Measurements from ENCODE around the gene FHOD3.

Gene FHOD3

DNA sequence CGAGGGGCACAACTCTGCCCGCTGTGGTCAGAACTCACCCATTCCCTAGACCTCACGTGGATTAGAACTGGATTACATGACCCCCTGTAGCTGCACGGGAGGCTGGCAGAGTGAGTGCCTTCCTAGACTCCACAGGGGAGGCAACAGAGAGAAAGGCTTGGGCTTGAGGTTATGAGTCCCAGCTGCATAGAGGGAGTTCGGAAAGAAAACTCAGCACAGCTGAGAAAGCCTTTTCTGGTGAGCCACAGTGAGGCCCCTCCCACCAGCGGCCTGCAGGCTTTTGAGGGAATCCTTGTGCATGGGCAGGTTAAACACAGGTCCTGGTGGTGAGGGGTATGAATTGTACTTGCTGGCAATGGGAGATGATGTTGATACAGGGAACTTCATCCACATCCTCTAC lies 217.3 kb downstream of the FHOD3 start:
- FAIRE-seq (no peak), DNase-seq (ENCODE audit: insufficient read length, low spot score) (no peak)
- no peak for TF ChIP-seq POLR2AphosphoS5 (IDR thresholded peaks at IDR 0.05; ENCODE audit: low read depth, low read length)
- no peak for TF ChIP-seq POLR2A (IDR thresholded peaks at IDR 0.05; ENCODE audit: low read depth, low read length)
- TF ChIP-seq SPI1 (IDR thresholded peaks at IDR 0.05; ENCODE audit: low read depth, low read length) = no peak
- TF ChIP-seq POU2F2 (IDR thresholded peaks at IDR 0.05; ENCODE audit: low read depth, low read length) = no peak
- no peak for TF ChIP-seq TAF1 (IDR thresholded peaks at IDR 0.05; ENCODE audit: low read depth, low read length)
- no peak for TF ChIP-seq PAX5 (IDR thresholded peaks at IDR 0.05; ENCODE audit: insufficient read depth, low read length, severe bottlenecking)

DNA sequence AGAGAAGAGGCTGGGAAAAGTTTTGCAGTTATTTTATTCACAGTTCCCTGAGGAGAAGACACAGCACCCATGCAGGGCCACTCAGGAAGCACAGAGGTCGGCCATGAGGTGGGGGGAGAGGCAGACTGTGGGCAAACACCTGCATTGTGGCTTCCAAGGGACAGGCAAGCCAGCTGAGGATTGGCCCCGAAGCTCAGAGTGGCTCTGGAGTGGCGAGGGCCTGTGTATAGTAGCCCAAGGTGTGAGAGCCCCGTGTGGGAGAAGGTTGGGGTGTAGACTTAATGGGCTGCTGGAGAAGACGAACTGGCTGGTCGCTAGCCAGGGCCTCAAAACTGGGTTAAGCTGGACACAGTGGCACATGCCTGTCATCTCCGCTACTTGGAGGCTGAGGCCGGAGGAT lies 218.7 kb downstream of the FHOD3 start:
- DNase-seq (ENCODE audit: insufficient read length, low spot score) = no peak
- no peak for TF ChIP-seq POLR2AphosphoS5 (IDR thresholded peaks at IDR 0.05; ENCODE audit: low read depth, low read length)
- TF ChIP-seq PAX5 (IDR thresholded peaks at IDR 0.05; ENCODE audit: insufficient read depth, low read length, severe bottlenecking) = no peak
- no peak for TF ChIP-seq POLR2A (IDR thresholded peaks at IDR 0.05; ENCODE audit: low read depth, low read length)
- no peak for TF ChIP-seq SPI1 (IDR thresholded peaks at IDR 0.05; ENCODE audit: low read depth, low read length)
- TF ChIP-seq POU2F2 (IDR thresholded peaks at IDR 0.05; ENCODE audit: low read depth, low read length) = no peak
- TF ChIP-seq TAF1 (IDR thresholded peaks at IDR 0.05; ENCODE audit: low read depth, low read length) = no peak
- no peak for FAIRE-seq

DNA sequence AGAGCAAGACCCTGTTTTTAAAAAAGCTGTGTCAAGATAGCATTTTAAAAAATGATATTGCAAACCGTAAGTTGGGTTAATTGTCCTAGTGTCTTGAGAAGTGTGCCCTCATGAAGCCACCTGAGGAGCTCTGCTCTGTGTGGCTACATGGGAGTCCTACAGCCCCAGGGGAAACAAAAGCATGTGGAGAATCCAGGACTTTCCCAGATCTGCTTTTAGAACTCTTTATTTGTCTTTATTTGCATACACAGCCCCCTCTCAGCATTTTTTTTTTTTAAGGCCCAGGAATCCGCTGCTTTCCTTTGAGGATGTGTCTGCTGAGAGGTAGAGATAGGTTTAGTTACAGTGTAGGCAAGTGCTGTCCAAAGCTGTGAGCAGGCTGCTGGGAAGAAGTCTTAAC lies 219.2 kb downstream of the FHOD3 start:
- TF ChIP-seq POU2F2 (IDR thresholded peaks at IDR 0.05; ENCODE audit: low read depth, low read length) = no peak
- TF ChIP-seq TAF1 (IDR thresholded peaks at IDR 0.05; ENCODE audit: low read depth, low read length) = no peak
- TF ChIP-seq POLR2AphosphoS5 (IDR thresholded peaks at IDR 0.05; ENCODE audit: low read depth, low read length) = no peak
- no peak for TF ChIP-seq PAX5 (IDR thresholded peaks at IDR 0.05; ENCODE audit: insufficient read depth, low read length, severe bottlenecking)
- TF ChIP-seq POLR2A (IDR thresholded peaks at IDR 0.05; ENCODE audit: low read depth, low read length) = no peak
- TF ChIP-seq SPI1 (IDR thresholded peaks at IDR 0.05; ENCODE audit: low read depth, low read length) = no peak
- no peak for DNase-seq (ENCODE audit: insufficient read length, low spot score)
- no peak for FAIRE-seq

DNA sequence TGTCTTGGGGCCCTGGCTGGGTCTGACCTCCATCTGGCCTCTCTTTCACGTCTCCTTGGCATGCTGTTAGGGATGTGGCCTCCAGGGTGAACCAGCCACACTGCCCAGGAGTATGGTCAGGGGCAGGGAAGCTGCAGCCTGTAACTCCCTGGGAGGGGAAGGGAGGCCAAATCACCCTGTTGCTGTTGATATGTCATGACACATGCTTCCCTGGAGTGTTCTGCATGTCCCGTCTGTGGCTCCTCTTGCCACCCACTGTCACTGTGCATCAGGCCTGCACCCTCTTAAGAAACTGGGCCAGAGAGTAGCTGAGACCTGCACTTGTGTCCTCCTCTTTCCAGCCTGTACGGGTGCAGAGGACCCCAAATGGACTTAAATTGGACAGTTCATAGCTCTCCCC lies 221.3 kb downstream of the FHOD3 start:
- no peak for DNase-seq (ENCODE audit: insufficient read length, low spot score)
- peak; percentile 65 for FAIRE-seq
- TF ChIP-seq SPI1 (IDR thresholded peaks at IDR 0.05; ENCODE audit: low read depth, low read length) (no peak), POLR2AphosphoS5 (IDR thresholded peaks at IDR 0.05; ENCODE audit: low read depth, low read length) (no peak), TAF1 (IDR thresholded peaks at IDR 0.05; ENCODE audit: low read depth, low read length) (no peak), PAX5 (IDR thresholded peaks at IDR 0.05; ENCODE audit: insufficient read depth, low read length, severe bottlenecking) (no peak), POU2F2 (IDR thresholded peaks at IDR 0.05; ENCODE audit: low read depth, low read length) (no peak), POLR2A (IDR thresholded peaks at IDR 0.05; ENCODE audit: low read depth, low read length) (no peak)

DNA sequence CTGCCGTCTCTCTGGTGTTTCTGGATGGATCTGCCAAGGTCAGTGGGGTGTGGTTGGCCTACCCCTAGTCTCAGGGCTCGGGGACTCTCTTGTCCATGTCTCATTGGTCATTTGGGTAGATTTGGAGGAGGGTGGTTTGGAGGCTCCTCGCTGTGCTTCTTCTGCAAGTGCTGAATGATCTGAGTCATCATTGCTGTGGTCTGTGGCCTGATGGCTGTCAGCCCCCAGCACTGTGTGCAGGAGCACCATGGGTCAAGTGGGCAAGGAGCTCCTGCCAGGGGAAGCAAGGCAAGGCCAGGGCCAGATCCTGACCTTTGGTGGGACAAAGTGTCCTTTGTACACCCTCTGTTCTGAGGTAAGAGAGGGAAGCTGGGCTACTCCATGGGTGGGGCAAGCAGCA lies 221.8 kb downstream of the FHOD3 start:
- TF ChIP-seq PAX5 (IDR thresholded peaks at IDR 0.05; ENCODE audit: insufficient read depth, low read length, severe bottlenecking) (no peak), POU2F2 (IDR thresholded peaks at IDR 0.05; ENCODE audit: low read depth, low read length) (no peak), POLR2A (IDR thresholded peaks at IDR 0.05; ENCODE audit: low read depth, low read length) (no peak), TAF1 (IDR thresholded peaks at IDR 0.05; ENCODE audit: low read depth, low read length) (no peak), POLR2AphosphoS5 (IDR thresholded peaks at IDR 0.05; ENCODE audit: low read depth, low read length) (no peak), SPI1 (IDR thresholded peaks at IDR 0.05; ENCODE audit: low read depth, low read length) (no peak)
- DNase-seq (ENCODE audit: insufficient read length, low spot score) (no peak), FAIRE-seq (no peak)

DNA sequence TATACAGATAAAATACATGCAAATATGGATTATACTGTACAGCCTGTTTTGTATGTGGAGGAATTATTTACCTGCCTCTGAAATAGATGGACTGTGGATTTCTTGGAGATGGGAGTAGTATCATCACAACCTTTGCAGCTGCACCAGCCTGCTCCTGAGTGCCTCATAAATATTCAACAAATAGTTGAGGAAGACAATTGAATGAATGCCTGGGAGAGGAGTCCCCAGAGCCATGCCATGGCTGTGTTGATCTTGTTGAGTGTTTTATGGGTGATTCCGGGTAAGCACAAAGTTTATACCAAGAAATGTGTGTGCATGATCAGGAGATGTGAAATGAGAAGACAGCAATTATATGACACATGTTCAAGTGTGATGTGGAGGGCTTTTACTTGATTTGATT lies 225.0 kb downstream of the FHOD3 start:
- TF ChIP-seq PAX5 (IDR thresholded peaks at IDR 0.05; ENCODE audit: insufficient read depth, low read length, severe bottlenecking) (no peak), POLR2AphosphoS5 (IDR thresholded peaks at IDR 0.05; ENCODE audit: low read depth, low read length) (no peak), TAF1 (IDR thresholded peaks at IDR 0.05; ENCODE audit: low read depth, low read length) (no peak), POU2F2 (IDR thresholded peaks at IDR 0.05; ENCODE audit: low read depth, low read length) (no peak), SPI1 (IDR thresholded peaks at IDR 0.05; ENCODE audit: low read depth, low read length) (no peak), POLR2A (IDR thresholded peaks at IDR 0.05; ENCODE audit: low read depth, low read length) (no peak)
- no peak for FAIRE-seq
- DNase-seq (ENCODE audit: insufficient read length, low spot score) = no peak

DNA sequence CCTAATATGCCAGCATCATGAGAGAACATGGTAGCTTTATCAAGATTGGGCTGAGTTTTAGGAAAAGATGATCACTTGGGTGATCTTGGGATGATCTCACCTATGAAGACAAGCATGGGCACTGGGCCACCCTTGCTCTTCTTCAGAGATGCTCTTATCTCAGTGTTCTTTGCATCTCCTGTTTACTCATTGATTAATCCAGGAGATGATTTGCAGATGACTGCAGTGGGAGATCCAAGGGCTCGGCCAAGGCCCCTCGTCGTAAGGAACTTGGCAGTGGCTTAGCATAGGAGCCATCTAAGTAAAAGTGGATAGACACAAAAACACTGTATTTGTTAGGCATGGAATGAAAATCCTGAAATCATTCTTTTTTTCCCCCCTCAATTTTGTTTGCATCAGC lies 228.4 kb downstream of the FHOD3 start:
- FAIRE-seq (no peak), DNase-seq (ENCODE audit: insufficient read length, low spot score) (no peak)
- no peak for TF ChIP-seq TAF1 (IDR thresholded peaks at IDR 0.05; ENCODE audit: low read depth, low read length)
- TF ChIP-seq POU2F2 (IDR thresholded peaks at IDR 0.05; ENCODE audit: low read depth, low read length) = no peak
- no peak for TF ChIP-seq SPI1 (IDR thresholded peaks at IDR 0.05; ENCODE audit: low read depth, low read length)
- no peak for TF ChIP-seq POLR2A (IDR thresholded peaks at IDR 0.05; ENCODE audit: low read depth, low read length)
- TF ChIP-seq POLR2AphosphoS5 (IDR thresholded peaks at IDR 0.05; ENCODE audit: low read depth, low read length) = no peak
- TF ChIP-seq PAX5 (IDR thresholded peaks at IDR 0.05; ENCODE audit: insufficient read depth, low read length, severe bottlenecking) = no peak

DNA sequence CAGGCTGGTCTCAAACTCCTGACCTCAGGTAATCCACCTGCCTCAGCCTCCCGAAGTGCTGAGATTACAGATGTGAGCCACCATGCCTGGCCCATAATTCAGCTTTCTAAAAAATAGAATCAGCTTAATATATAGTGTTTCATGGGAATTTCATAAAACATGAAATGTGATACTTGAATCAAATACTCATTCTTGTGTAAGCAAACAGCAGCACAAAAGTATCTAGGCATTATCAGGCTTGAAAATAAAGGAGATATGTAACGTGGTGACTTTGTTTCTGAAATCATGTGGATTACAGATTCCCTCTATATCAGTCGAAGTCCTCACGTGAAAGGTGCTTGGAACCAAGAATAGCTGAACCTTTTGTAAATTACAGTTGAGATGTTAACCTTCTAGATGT lies 229.1 kb downstream of the FHOD3 start:
- TF ChIP-seq SPI1 (IDR thresholded peaks at IDR 0.05; ENCODE audit: low read depth, low read length) (no peak), PAX5 (IDR thresholded peaks at IDR 0.05; ENCODE audit: insufficient read depth, low read length, severe bottlenecking) (no peak), POU2F2 (IDR thresholded peaks at IDR 0.05; ENCODE audit: low read depth, low read length) (no peak), POLR2A (IDR thresholded peaks at IDR 0.05; ENCODE audit: low read depth, low read length) (no peak), TAF1 (IDR thresholded peaks at IDR 0.05; ENCODE audit: low read depth, low read length) (no peak), POLR2AphosphoS5 (IDR thresholded peaks at IDR 0.05; ENCODE audit: low read depth, low read length) (no peak)
- FAIRE-seq (no peak), DNase-seq (ENCODE audit: insufficient read length, low spot score) (no peak)

DNA sequence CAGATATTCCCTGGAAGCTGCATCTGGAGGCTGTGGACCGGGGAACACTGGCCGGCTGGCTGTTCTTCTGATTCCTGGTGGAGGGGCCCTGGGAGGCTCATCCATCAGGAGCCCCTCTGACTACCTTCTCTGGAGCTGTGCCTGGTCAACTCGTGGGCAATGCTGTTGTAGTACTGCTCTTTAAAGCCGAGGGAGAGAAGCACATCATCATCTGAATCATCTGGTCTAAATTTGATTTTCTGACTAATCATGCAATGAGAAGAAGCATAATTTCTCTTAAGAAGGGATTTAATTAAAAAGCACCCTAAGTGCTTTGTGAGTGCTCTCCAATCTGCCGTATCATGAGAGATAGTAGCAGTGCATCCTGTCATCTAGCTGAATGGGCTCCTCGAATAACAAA lies 229.5 kb downstream of the FHOD3 start:
- no peak for TF ChIP-seq SPI1 (IDR thresholded peaks at IDR 0.05; ENCODE audit: low read depth, low read length)
- no peak for TF ChIP-seq POLR2A (IDR thresholded peaks at IDR 0.05; ENCODE audit: low read depth, low read length)
- no peak for TF ChIP-seq PAX5 (IDR thresholded peaks at IDR 0.05; ENCODE audit: insufficient read depth, low read length, severe bottlenecking)
- no peak for TF ChIP-seq POLR2AphosphoS5 (IDR thresholded peaks at IDR 0.05; ENCODE audit: low read depth, low read length)
- no peak for TF ChIP-seq POU2F2 (IDR thresholded peaks at IDR 0.05; ENCODE audit: low read depth, low read length)
- no peak for TF ChIP-seq TAF1 (IDR thresholded peaks at IDR 0.05; ENCODE audit: low read depth, low read length)
- DNase-seq (ENCODE audit: insufficient read length, low spot score) (no peak), FAIRE-seq (no peak)

Measured in GM12891 (cell line).